Measurements from ENCODE around the gene TAF8.
"Not testable (repeated sequence)": the region's sequence is repeated elsewhere in the genome, so short reads cannot be mapped to it uniquely, and the experiment has no call there.

TAF8 gene

DNA sequence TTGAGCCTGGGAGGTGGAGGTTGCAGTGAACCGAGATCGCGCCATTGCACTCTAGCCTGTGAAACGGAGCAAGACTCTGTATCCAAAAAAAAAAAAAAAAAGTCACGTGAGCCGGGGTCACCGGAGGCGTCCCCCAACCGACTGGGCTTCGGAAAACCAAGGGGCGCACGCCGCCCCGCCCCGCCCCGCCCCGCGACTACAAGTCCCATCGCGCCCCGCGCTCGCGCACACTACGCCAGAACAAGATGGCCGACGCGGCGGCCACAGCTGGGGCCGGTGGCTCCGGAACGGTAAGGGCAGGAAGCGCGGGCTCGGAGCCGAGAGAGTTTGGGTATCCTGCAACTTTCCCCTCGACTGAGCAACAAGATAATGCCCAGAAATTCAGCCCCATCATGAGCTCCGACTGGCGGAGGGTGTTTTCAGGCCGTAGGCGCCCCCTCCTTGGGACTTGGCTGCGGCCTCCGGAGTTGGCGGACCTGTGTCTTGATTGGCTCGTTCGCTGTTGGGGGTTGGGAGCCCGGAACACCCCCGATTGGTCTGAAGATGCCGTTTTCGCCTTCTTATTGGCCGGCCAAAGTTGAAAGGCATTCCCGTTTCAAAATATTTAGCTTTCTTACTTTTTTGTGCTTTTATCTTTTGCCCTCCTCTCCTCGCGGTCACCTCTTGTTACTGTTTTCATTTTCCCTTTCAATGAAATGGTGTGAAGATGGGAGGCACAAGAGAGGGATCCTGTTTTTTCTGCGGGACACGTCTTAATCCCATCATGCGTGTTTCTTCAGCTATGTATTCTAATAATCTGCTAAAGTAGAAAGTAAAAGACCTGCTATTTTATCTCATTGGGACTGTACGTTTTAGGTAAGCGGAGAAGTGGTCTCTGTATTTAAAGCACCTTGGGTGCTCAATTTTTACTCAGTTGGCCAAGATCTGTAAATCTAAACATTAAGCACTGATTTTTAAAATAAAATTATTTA is at the start of gene TAF8:
TSS of gene TAF8 (plus strand) at position 228 of the 971 bp plus-strand sequence. CDS start at position 246, 18 bp downstream.
- peak; percentile 92 for DNase-seq (ENCODE audit: low spot score)

- no peak for DNase-seq (ENCODE audit: low spot score)
Observed at GRCh38 chr6:42001506-42001905, 48.8 kb upstream of the TAF8 start.

DNA sequence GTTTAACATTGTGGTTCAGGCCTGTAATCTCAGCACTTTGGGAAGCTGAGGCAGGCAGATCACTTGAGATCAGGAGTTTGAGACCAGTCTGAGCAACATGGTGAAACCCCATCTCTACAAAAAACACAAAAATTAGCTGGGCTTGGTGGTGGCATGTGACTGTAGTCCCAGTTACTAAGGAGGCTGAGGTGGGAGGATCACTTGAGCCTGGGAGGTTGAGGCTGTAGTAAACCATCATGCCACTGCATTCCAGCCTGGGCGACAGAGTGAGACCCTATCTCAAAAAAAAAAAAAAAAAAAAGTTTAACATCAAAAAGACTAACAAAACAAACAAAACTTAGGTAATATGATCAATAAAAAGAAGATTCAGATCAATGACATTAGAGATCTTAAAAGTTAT is 46.7 kb upstream of the TAF8 start:
- not testable (repeated sequence) for DNase-seq (ENCODE audit: low spot score)

GRCh38 chr6:42007286-42008137 is 42.8 kb upstream of the TAF8 start:
- DNase-seq (ENCODE audit: low spot score), result peak; percentile 30

DNA sequence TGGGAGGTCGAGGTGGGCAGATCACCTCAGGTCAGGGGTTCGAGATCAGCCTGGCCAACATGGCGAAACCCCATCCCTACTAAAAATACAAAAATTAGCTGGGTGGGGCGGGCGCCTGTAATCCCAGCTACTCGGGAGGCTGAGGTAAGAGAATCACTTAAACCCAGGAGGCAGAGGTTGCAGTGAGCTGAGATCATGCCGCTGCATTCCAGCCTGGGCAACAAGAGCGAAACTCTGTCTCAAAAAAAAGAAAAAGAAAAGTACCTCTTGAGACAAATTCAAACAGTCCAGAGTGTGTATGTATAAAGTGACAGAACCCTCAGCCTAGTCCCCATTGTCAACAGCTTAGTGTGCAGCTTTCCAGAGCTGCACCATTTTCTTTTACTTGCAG is 42.2 kb upstream of the TAF8 start:
- not testable (repeated sequence) for DNase-seq (ENCODE audit: low spot score)

GRCh38 chr6:42009844-42010184 is 40.5 kb upstream of the TAF8 start:
- no peak for DNase-seq (ENCODE audit: low spot score)

DNA sequence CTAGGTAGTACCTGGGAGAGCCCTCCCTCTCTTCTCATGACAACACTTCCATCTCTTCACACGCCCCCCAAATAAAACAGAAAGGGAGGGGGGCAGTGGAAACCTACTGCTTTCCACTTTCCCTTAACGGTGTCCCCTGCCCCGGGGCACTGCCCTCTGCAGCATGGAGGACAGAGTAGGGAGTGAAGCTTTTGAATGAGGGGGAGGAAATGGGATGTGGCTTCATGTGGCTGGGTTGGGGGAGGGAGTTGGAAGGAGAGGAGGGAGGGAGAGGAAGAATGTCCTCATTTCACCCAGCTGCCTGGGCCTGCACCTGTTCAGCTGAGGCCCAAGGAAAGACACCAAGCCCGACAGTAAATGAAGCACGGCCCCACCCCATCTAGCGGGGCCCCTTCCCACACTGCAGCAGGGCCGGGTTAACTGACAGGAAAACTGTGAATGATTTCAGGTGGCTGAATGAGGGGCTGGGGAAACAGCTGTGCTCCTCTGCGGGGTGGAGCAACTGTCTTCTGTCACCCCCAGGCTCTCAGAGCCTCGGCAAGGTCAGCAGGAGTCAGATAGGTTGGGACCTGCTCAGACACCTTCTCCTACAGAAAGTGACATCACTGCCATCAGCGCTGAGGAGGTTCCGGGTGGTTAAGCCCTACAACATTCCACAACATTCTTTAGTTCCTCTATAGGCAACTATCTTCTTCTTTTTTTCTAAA is 40.0 kb upstream of the TAF8 start:
- no peak for DNase-seq (ENCODE audit: low spot score)

DNA sequence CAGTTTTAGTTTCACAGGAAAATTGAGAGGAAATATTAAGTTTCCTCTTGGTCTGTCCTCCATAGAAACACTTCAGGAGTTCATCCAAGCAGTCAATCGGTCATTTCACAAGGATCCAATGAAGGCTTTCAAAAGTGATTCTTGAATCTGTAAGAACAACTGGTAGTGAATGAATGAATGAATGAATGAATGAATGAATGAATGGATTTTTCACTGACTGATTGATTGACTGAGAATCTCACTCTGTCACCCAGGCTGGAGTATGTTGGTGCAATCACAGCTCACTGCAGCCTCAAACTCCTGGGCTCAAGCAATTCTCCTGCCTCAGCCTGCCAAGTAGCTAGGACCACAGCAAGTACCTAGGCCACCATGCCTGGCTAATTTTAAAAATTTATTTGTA is 39.4 kb upstream of the TAF8 start:
- DNase-seq (ENCODE audit: low spot score), result no peak

- DNase-seq (ENCODE audit: low spot score), result no peak
Observed at GRCh38 chr6:42012501-42013133, 37.7 kb upstream of the TAF8 start.

- DNase-seq (ENCODE audit: low spot score), result no peak
Observed at GRCh38 chr6:42013134-42013516, 37.2 kb upstream of the TAF8 start.

DNA sequence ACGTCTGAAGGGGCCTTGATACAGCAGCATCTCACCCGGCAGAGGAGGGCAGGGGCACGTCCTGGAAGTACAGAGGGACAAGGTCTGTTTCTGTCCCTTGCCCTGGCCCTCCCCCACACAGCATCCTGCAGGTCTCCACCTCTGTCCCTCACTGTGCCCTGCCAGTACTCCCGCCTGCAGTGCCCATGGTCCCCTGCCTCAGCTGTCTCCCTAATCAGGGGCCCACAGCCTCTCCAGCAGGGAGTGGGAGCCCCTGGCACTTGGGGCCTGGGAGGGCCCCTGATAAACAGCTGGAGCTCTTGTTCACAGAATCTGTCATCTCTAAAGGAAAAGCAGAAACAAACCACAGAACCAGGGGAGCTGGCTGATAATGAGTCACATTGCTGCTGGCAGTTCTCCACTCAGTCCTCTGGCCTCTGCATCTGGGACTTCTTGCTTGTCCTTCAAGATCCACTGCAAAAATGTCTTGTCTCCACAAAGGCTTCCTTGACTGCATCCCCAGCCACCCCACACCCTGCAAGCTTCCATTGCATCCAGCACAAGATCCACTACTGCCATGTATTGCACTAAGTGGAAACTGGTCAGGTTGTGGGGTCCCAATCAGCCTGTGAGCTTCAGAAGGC is 33.2 kb upstream of the TAF8 start:
- no peak for DNase-seq (ENCODE audit: low spot score)

- DNase-seq (ENCODE audit: low spot score), result no peak
Observed at GRCh38 chr6:42020967-42021366, 29.4 kb upstream of the TAF8 start.

GRCh38 chr6:42021847-42022754 is 28.2 kb upstream of the TAF8 start:
- no peak for DNase-seq (ENCODE audit: low spot score)

DNA sequence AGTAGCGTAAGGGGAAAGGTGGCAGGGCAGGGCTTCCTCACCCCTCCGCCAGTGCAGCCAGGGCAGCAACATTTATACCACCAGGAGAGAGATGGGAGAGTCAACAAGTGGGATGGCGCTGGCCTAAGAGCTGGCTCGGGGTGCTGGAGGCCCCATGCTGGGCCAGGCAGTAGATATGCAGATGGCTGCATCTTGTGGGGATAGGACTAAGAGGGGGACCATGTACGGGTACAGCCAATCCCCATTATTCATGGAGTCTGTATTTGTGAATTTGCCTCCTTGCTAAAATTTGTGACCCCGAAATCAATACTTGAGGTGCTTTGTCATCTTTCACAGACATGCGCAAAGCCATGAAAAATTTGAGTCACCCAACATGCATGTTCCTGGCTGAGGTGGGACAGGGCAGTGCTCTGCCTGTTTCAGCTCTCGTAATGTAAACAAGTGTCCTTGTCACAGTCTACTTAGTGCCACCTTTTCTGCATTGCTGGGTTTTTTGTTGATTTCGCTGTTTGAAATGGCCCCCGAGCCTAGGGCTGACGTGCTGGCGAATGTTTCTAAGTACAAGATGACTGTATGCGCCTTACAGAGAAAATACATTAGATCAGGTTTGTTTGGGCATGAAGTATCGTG is 27.5 kb upstream of the TAF8 start:
- DNase-seq (ENCODE audit: low spot score), result no peak

DNA sequence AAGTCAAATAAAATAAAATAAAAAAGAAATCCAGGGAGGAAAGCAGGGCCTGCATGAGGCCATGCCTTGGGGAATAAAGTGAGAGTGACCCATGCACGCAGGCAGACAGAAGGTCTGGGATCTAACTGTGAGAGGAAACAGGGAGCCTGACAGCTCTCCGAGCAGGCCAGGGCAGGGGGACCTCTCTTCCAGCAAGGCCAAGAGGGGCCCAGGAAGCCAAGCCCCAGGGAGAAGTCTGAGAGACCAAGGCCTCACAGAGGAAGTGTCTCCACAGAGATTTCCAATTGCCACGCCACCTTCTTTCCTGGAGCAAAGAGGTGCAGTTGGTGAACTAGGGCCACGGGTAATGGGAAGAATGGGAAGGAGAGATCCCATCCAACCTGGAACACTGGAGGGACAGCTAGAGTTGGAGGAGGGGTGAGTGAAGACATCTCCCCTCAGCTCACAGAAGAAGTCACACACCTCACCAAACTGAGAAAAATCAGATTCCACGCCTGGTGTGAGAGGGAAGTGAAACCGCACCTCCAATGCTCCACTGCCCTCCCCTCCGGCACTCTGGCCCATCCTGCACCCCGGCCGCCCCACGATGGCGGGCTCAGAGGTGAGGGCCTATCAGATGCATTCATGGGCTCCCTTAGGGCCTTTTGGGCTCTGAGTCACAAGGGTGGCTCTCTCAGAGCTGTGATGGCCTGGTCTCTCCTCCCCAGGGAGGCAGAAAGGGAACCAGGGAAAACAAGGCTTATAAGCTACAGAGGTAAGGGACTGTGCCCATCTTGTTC is 25.1 kb upstream of the TAF8 start:
- no peak for DNase-seq (ENCODE audit: low spot score)

DNA sequence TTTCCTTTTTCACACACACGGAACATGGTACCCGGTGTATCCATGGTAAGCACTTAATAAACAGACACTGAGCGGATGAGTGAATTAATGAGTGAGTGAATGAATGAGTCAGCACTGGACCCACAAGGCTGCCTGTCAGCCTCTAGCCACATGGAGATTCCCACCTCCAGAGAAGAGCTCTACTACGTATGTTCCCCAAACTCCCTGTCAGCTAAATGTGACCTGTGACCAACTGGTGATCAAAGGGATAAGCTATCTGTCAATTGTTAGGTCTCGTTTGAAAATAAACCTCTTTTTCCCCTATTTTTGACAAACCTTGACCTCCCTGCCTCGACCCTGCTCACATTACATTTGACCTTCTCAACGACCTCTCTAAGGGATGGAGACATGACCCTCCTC is 24.5 kb upstream of the TAF8 start:
- DNase-seq (ENCODE audit: low spot score), result no peak

DNA sequence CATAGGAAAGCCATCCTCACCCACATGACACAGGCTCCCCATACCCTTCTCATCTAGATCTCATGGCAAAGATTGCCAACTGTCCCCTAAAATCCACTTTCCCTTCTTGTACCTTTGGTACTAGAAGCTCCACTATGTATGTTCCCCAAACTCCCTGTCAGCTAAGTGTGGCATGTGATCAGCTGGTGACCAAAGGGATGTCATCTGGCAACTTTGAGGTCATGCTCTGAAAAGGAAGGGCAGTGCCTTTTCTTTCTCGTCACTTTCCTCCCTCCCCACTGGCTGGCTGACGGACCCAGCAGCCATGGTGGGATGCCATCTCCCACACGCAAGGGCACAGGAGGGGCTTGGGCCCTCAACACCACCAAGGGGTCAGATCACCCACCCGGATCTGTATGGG is 23.8 kb upstream of the TAF8 start:
- DNase-seq (ENCODE audit: low spot score), result no peak

- DNase-seq (ENCODE audit: low spot score), result no peak
Observed at GRCh38 chr6:42028234-42029061, 21.9 kb upstream of the TAF8 start.

Data from globus pallidus (tissue), 1 donor.